Measurements from ENCODE around the gene FOXP1.

DNA sequence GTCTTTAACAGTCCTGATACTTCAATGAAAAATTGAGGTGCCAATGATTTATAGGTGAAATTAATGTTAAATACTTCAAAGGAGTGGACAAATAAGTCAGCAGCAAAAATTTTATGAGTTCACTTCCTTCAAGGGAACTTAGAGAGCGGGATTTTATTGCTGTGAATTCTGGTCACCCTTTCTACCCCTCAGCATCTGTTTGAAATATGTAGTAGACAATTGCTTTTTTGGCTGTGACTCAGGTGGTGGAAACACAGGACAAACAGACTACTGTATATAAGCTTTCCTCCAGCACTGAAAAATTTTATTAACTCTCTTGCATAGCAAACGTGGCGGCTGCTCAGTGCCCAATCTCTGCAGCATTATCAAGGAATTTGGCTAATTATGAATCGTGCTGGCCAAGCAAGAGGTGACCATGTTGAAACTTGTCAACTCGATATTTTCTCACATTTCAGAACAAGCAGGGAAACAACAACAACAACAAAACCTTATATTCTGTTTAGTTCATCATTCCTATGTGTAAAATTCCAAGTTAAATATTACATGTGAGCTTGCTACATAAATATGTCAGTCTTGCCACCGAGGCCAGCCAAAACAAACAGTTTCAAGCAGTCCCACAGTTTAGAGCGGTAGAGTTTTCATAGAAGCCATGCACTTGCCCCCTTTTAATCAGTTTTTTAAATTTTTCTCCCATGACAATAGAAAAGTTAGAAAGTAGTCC, 420.2 kb downstream of the FOXP1 start:
- TF ChIP-seq ARNT (IDR thresholded peaks at IDR 0.05): no peak
- TF ChIP-seq CTBP1 (IDR thresholded peaks at IDR 0.05; ENCODE audit: borderline replicate concordance): no peak
- TF ChIP-seq FOXM1 (IDR thresholded peaks at IDR 0.05; ENCODE audit: borderline replicate concordance): no peak
- no peak for TF ChIP-seq TARDBP (IDR thresholded peaks at IDR 0.05)
- TF ChIP-seq ZNF384 (IDR thresholded peaks at IDR 0.05): no peak
- TF ChIP-seq FOXA1 (IDR thresholded peaks at IDR 0.05): no peak
- no peak for TF ChIP-seq SP1 (IDR thresholded peaks at IDR 0.05)
- TF ChIP-seq HDGF (IDR thresholded peaks at IDR 0.05; ENCODE audit: borderline replicate concordance): no peak

Measured in HEK293T (cell line).